SK-N-MC (cell line): Measurements from ENCODE around the gene KIAA1217.
A peak's percentile ranks its signal among the peaks of the same experiment; 100 is the strongest.

Source experiments
- DNase-seq: peaks from one replicate; pipeline ENCODE4 v3.0.0-alpha.2; 2011; ENCODE audit warnings: low read depth, low spot score
- H3K27ac ChIP-seq: fragments of 200-600 bp; sonication (generic); 2 replicates; pipeline ENCODE4 v1.5.1; 2016; ENCODE audit warnings: mixed run types
- H3K36me3 ChIP-seq: fragments of 200-600 bp; sonication (generic); 2 replicates; pipeline ENCODE4 v1.6.1; 2017; ENCODE audit warnings: antibody characterized with exemption, low read length, mixed read lengths; ENCODE audit not compliant: insufficient read depth
- H3K4me3 ChIP-seq: fragments of 200-600 bp; sonication (generic); 2 replicates; pipeline ENCODE4 v1.5.1; 2016
- H3K9ac ChIP-seq: fragments of 200-600 bp; sonication (generic); 2 replicates; pipeline ENCODE4 v1.8.0; 2017; ENCODE audit warnings: mixed run types, mixed read lengths; ENCODE audit not compliant: insufficient read length
- H3K9me3 ChIP-seq: fragments of 200-600 bp; sonication (generic); 2 replicates; pipeline ENCODE4 v1.6.1; 2017; ENCODE audit warnings: low read depth, mild to moderate bottlenecking, antibody characterized with exemption, low read length, moderate library complexity, mixed read lengths
- EZH2 ChIP-seq: fragments of 200-600 bp; sonication (generic); IDR thresholded peaks from one replicate; pipeline ENCODE4 v1.6.1; 2017; ENCODE audit warnings: antibody characterized with exemption
- FOXP2 ChIP-seq: optimal IDR thresholded peaks from 2 replicates; pipeline ENCODE3; 2011; ENCODE audit warnings: mild to moderate bottlenecking, moderate library complexity; ENCODE audit not compliant: insufficient read depth; ENCODE audit errors: extremely low read length, control extremely low read depth
- POLR2AphosphoS5 ChIP-seq: IDR thresholded peaks from 2 replicates; pipeline ENCODE4 v1.6.1; 2012; ENCODE audit warnings: mild to moderate bottlenecking, low read depth, low read length, borderline replicate concordance

Gene KIAA1217

GRCh38 chr10:24340883-24341282, 131.9 kb downstream of the KIAA1217 start:
- Histone ChIP-seq H3K27ac (0 out of 2 replicates have a peak overlapping the region, but pooled peaks have one; percentile 57), H3K4me3 (no peak overlapping the region), H3K9me3 (no peaks in the 10 kb centered on the region), H3K36me3 (no peaks in the 10 kb centered on the region), H3K9ac (no peak overlapping the region)
- DNase-seq, result no peak
- no peak for TF ChIP-seq EZH2
- TF ChIP-seq FOXP2, result no peak
- TF ChIP-seq POLR2AphosphoS5, result no peak

GRCh38 chr10:24341371-24341770, 132.4 kb downstream of the KIAA1217 start:
- no peak for DNase-seq
- Histone ChIP-seq H3K9ac (no peak overlapping the region), H3K4me3 (no peak overlapping the region), H3K27ac (peak overlapping the region; percentile 57), H3K9me3 (no peaks in the 10 kb centered on the region), H3K36me3 (no peaks in the 10 kb centered on the region)
- TF ChIP-seq POLR2AphosphoS5 (no peak), EZH2 (no peak), FOXP2 (no peak)

GRCh38 chr10:24341897-24342296, 133.0 kb downstream of the KIAA1217 start:
- Histone ChIP-seq H3K27ac (peak overlapping the region; percentile 57; the same call in 1 of the 2 replicates), H3K9ac (no peak overlapping the region)
- no peak for DNase-seq

GRCh38 chr10:24343686-24344085, 134.7 kb downstream of the KIAA1217 start:
- no peak for DNase-seq
- Histone ChIP-seq H3K9ac (peak overlapping the region; percentile 73), H3K27ac (peak overlapping the region; percentile 96), H3K9me3 (no peaks in the 10 kb centered on the region), H3K36me3 (no peaks in the 10 kb centered on the region), H3K4me3 (peak overlapping the region; percentile 66)
- TF ChIP-seq POLR2AphosphoS5 (no peak), FOXP2 (no peak), EZH2 (no peak)

More at GRCh38 chr10:24341897-24342296, 133.0 kb downstream of the KIAA1217 start:
- no peaks in the 10 kb centered on the region for H3K36me3 ChIP-seq
- no peaks in the 10 kb centered on the region for H3K9me3 ChIP-seq
- no peak overlapping the region for H3K4me3 ChIP-seq
- no peak for TF ChIP-seq EZH2
- no peak for TF ChIP-seq POLR2AphosphoS5
- no peak for TF ChIP-seq FOXP2

- Histone ChIP-seq H3K4me3 (peak overlapping the region; percentile 66), H3K27ac (peak overlapping the region; percentile 96), H3K9ac (peak overlapping the region; percentile 73)
Observed at GRCh38 chr10:24344279-24344678, 135.3 kb downstream of the KIAA1217 start.

GRCh38 chr10:24344695-24345463, 135.9 kb downstream of the KIAA1217 start:
- peak overlapping the region; percentile 66 for H3K4me3 ChIP-seq
- no peak for DNase-seq
- H3K27ac ChIP-seq, result peak overlapping the region; percentile 96
- TF ChIP-seq FOXP2, result no peak
- TF ChIP-seq EZH2, result no peak
- no peak for TF ChIP-seq POLR2AphosphoS5
- no peaks in the 10 kb centered on the region for H3K36me3 ChIP-seq
- no peak overlapping the region for H3K9ac ChIP-seq
- no peaks in the 10 kb centered on the region for H3K9me3 ChIP-seq

More at GRCh38 chr10:24344279-24344678, 135.3 kb downstream of the KIAA1217 start:
- DNase-seq, result no peak
- H3K36me3 ChIP-seq, result no peaks in the 10 kb centered on the region
- TF ChIP-seq FOXP2, result no peak
- no peak for TF ChIP-seq EZH2
- H3K9me3 ChIP-seq, result no peaks in the 10 kb centered on the region

- TF ChIP-seq EZH2 (no peak), FOXP2 (no peak), POLR2AphosphoS5 (no peak)
- H3K4me3 ChIP-seq, result no peak overlapping the region
- no peak for DNase-seq
- H3K36me3 ChIP-seq, result no peaks in the 10 kb centered on the region
- H3K9me3 ChIP-seq, result no peaks in the 10 kb centered on the region
- H3K27ac ChIP-seq, result no peak overlapping the region; the same call in 1 of the 2 replicates
- no peak overlapping the region for H3K9ac ChIP-seq
Observed at GRCh38 chr10:24346877-24347519, 138.1 kb downstream of the KIAA1217 start.

- H3K9ac ChIP-seq, result peak overlapping the region; percentile 28
- H3K27ac ChIP-seq, result peak overlapping the region; percentile 98
- no peak for TF ChIP-seq EZH2
- TF ChIP-seq FOXP2, result no peak
- no peak for TF ChIP-seq POLR2AphosphoS5
- no peaks in the 10 kb centered on the region for H3K9me3 ChIP-seq
- no peaks in the 10 kb centered on the region for H3K36me3 ChIP-seq
- DNase-seq, result no peak
- H3K4me3 ChIP-seq, result peak overlapping the region; percentile 65; the same call in 1 of the 2 replicates
Observed at GRCh38 chr10:24349379-24350001, 140.6 kb downstream of the KIAA1217 start.
